Measurements from ENCODE around the gene ZMYND8. TPM values are rescaled to one million over a fixed set of nuclear protein-coding genes. Genes with fewer than 3 reads are reported as not detected.

The ZMYND8 gene
- total RNA-seq, 2 experiments from 2014 or later: 33.0 to 34.3 TPM

DNA sequence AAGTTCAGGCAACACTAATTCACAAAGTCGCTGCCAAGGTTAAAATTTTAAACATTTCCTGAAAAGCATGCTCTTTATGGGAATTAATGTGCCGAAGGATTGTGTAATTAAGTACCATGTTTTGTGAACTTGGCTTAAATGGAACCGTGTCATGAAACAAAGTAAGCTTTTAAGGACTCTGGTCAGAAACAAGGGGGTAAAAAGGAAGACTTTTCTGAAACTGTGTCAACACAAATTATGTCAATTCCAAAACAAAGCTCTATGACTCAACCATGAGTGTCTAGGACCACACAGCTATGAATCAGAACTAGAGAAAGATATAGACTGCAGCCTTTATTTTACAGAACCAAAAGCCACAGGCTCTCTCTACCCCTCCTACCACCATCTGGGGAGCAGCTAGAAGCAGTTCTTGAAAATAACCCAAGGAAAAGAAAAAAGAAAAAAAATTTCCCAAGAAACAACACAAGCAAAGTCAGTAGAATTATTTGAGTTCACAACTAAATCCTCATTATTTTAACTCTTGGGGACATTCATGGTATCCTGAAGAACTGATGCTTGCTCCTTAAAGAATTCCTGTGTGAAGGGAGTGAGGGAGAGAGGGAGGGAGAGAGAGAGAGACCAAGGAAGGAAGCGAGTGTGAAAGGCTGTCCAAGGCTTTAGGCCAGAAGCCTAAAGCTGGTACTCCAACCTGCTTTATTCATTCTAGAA is 81.9 kb downstream of the ZMYND8 start:
- peaks cover 79% of the 10 kb centered on the region for H3K36me3 Mint-ChIP-seq (ENCODE audit: low read depth)
- POLR2A ChIA-PET: interaction anchor here (2.5 kb wide), 1 partner anchor 109 kb away, joined by 13 read pairs; no protein-coding TSS in a partner anchor
- peak overlapping the region; percentile 62 for H3K27ac Mint-ChIP-seq
- peak in 3 of 14 experiments; percentile 9 to 41 (median 17) for DNase-seq
- H3K27me3 ChIP-seq (ENCODE audit: control insufficient read depth in 1 of 2, insufficient read depth in 2 of 2, low read length in 2 of 2): no peaks in the 10 kb centered on the region
- H3K27me3 Mint-ChIP-seq: no peaks in the 10 kb centered on the region
- H3K9me3 ChIP-seq (ENCODE audit: control insufficient read depth in 1 of 2, insufficient read depth in 1 of 2, low read length in 2 of 2): no peaks in the 10 kb centered on the region
- H3K4me1 ChIP-seq (ENCODE audit: insufficient read depth, low read length): no peaks in the 10 kb centered on the region
- intact Hi-C loops (cut with DNase I, micrococcal nuclease): loop anchor here in 1 of 2 experiments (5.0 kb wide), 1 partner anchor 77 kb away; no protein-coding TSS in a partner anchor
- H3K27ac ChIP-seq (ENCODE audit: low read depth in 1 of 2, low read length in 2 of 2): peak overlapping the region in 1 of 2 donors; percentile 1
- no peak overlapping the region for H3K4me3 Mint-ChIP-seq
- no peaks in the 10 kb centered on the region for H3K9me3 Mint-ChIP-seq
- H3K4me1 Mint-ChIP-seq (ENCODE audit: low read depth): peaks cover 28% of the 10 kb centered on the region
- peaks cover 58% of the 10 kb centered on the region for H3K36me3 ChIP-seq (ENCODE audit: insufficient read depth, low read length)
- peak; percentile 37 for ATAC-seq (ENCODE audit: poor library complexity)
- CTCF ChIA-PET: interaction anchor here (1.0 to 6.4 kb wide), 6 partner anchors 69 to 349 kb away, joined by 3 to 185 read pairs (median 5); no protein-coding TSS in a partner anchor
- H3K4me3 ChIP-seq (ENCODE audit: low read length): no peak overlapping the region
- TF ChIP-seq, protein P1, sequence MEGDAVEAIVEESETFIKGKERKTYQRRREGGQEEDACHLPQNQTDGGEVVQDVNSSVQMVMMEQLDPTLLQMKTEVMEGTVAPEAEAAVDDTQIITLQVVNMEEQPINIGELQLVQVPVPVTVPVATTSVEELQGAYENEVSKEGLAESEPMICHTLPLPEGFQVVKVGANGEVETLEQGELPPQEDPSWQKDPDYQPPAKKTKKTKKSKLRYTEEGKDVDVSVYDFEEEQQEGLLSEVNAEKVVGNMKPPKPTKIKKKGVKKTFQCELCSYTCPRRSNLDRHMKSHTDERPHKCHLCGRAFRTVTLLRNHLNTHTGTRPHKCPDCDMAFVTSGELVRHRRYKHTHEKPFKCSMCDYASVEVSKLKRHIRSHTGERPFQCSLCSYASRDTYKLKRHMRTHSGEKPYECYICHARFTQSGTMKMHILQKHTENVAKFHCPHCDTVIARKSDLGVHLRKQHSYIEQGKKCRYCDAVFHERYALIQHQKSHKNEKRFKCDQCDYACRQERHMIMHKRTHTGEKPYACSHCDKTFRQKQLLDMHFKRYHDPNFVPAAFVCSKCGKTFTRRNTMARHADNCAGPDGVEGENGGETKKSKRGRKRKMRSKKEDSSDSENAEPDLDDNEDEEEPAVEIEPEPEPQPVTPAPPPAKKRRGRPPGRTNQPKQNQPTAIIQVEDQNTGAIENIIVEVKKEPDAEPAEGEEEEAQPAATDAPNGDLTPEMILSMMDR (IDR thresholded peaks at IDR 0.05): no peak

DNA sequence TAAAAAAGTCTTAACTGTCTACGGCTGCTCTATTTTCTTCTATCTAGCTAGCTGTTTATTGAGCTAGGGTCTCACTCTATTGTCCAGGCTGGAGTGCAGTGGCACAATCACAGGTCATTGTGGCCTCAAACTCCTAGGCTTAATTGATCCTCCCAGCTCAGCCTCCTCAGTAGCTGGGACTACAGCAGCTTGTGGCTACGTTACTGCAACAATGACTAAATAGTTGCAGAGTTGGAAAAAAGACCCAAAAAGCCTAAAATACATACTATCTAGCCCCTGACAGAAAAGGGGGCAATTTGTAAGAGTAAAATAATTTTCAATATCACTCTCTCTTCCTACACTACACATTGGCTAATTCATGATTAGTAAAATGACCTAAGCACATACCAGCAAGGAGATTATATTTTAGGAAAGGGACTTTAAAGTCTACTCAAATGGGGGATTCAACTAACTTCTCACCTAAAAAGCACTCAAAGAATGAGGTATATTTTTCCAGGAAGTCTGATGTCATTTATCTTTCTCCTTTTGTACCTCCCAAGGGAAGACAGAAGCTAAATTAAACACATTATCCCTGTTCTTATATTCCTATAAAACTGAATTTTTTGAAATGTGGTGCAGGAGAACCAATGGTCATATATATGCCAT is 82.8 kb downstream of the ZMYND8 start:
- Mint-ChIP-seq H3K4me1 (ENCODE audit: low read depth) (peaks cover 28% of the 10 kb centered on the region), H3K4me3 (no peak overlapping the region), H3K36me3 (ENCODE audit: low read depth) (peaks cover 77% of the 10 kb centered on the region), H3K27ac (no peak overlapping the region), H3K9me3 (no peaks in the 10 kb centered on the region), H3K27me3 (no peaks in the 10 kb centered on the region)
- Histone ChIP-seq H3K9me3 (ENCODE audit: control insufficient read depth in 1 of 2, insufficient read depth in 1 of 2, low read length in 2 of 2) (no peaks in the 10 kb centered on the region), H3K27ac (ENCODE audit: low read depth in 1 of 2, low read length in 2 of 2) (no peak overlapping the region), H3K36me3 (ENCODE audit: insufficient read depth, low read length) (peaks cover 58% of the 10 kb centered on the region), H3K4me1 (ENCODE audit: insufficient read depth, low read length) (no peaks in the 10 kb centered on the region), H3K4me3 (ENCODE audit: low read length) (no peak overlapping the region), H3K27me3 (ENCODE audit: control insufficient read depth in 1 of 2, insufficient read depth in 2 of 2, low read length in 2 of 2) (no peaks in the 10 kb centered on the region)
- DNase-seq (no peak), ATAC-seq (ENCODE audit: poor library complexity) (no peak)
- ChIA-PET POLR2A (interaction anchor here (0.6 to 2.5 kb wide), 6 partner anchors 23 to 347 kb away, joined by 3 to 17 read pairs (median 8); partner anchors contain the start of gene ZMYND8), CTCF (interaction anchor here (0.7 to 6.4 kb wide), 14 partner anchors 8 to 350 kb away, joined by 3 to 185 read pairs (median 3); no protein-coding TSS in a partner anchor)
- intact Hi-C loops (cut with DNase I, micrococcal nuclease): loop anchor here (1.0 to 5.0 kb wide), 3 partner anchors 76 to 348 kb away; no protein-coding TSS in a partner anchor
- TF ChIP-seq, protein P1 (IDR thresholded peaks at IDR 0.05): no peak

DNA sequence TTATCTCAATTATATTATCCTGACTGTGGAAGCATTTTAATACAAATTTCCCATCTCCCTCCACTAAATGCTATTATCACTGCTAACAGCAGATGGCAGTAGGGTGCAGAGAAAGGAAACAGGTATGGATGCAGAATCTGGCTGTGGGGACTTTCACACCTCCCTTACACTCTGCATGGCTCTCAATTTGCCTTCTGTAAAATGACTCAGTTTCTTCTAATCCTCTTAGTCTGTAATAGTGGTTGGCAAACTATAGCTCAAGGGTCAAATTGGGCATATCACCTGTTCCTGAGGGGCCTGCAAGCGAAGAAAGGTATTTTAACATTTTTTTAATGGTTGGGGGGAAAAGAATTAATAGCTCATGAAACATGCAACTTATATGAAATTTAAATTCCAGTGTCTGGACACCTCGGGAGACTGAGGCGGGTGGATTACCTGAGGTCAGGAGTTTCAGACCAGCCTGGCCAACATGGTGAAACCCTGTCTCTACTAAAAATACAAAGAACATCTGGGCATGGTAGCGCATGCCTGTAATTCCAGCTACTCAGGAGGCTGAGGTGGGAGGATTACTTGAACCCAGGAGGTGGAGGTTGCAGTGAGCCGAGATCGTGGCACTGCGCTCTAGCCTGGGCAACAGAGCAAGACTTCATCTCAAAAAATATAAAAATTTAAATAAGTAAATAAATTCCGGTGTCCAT is 83.5 kb downstream of the ZMYND8 start:
- POLR2A ChIA-PET: interaction anchor here (0.6 to 2.1 kb wide), 6 partner anchors 24 to 348 kb away, joined by 3 to 17 read pairs (median 3); partner anchors contain the start of gene ZMYND8

More for the DNA sequence above, 83.5 kb downstream of the ZMYND8 start:
- H3K27me3 ChIP-seq (ENCODE audit: control insufficient read depth in 1 of 2, insufficient read depth in 2 of 2, low read length in 2 of 2): no peaks in the 10 kb centered on the region
- H3K4me3 ChIP-seq (ENCODE audit: low read length): no peak overlapping the region
- ATAC-seq (ENCODE audit: poor library complexity) (peak; percentile 84), DNase-seq (peak in 12 of 14 experiments; percentile 7 to 81 (median 31))
- H3K36me3 Mint-ChIP-seq (ENCODE audit: low read depth): peaks cover 73% of the 10 kb centered on the region
- H3K36me3 ChIP-seq (ENCODE audit: insufficient read depth, low read length): peaks cover 52% of the 10 kb centered on the region
- H3K4me1 ChIP-seq (ENCODE audit: insufficient read depth, low read length): no peaks in the 10 kb centered on the region
- TF ChIP-seq, protein P1 (IDR thresholded peaks at IDR 0.05): peak; percentile 98
- peaks cover 28% of the 10 kb centered on the region for H3K4me1 Mint-ChIP-seq (ENCODE audit: low read depth)
- CTCF ChIA-PET: interaction anchor here (0.6 to 6.4 kb wide), 14 partner anchors 9 to 348 kb away, joined by 3 to 185 read pairs (median 3); no protein-coding TSS in a partner anchor
- no peak overlapping the region for H3K4me3 Mint-ChIP-seq
- peak overlapping the region; percentile 52 for H3K27ac Mint-ChIP-seq
- H3K9me3 ChIP-seq (ENCODE audit: control insufficient read depth in 1 of 2, insufficient read depth in 1 of 2, low read length in 2 of 2): no peaks in the 10 kb centered on the region
- intact Hi-C loops (cut with DNase I, micrococcal nuclease): loop anchor here (1.0 to 5.0 kb wide), 4 partner anchors 76 to 349 kb away; no protein-coding TSS in a partner anchor
- H3K27ac ChIP-seq (ENCODE audit: low read depth in 1 of 2, low read length in 2 of 2): no peak overlapping the region
- no peaks in the 10 kb centered on the region for H3K27me3 Mint-ChIP-seq
- no peaks in the 10 kb centered on the region for H3K9me3 Mint-ChIP-seq
